Left lung (tissue), 10 donors: ENCODE measurements around the gene RUVBL2. TPM values are rescaled to one million over a fixed set of nuclear protein-coding genes. Genes with fewer than 3 reads are reported as not detected.

ENCODE experiments used
- ATAC-seq: fragments of 200-7000 bp; cut with Tn5 transposase; one replicate; pipeline ENCODE4 v1.9.1; 2020; ENCODE audit warnings: moderate library complexity
- DNase-seq, 4 donors: peaks; one replicate each; pipeline ENCODE4 v3.0.0-alpha.2; 2013 to 2020
- H3K27ac ChIP-seq, 2 donors: fragments of 200-600 bp; sonication (generic) in 1 of 2; one replicate each; pipeline versions ENCODE4 v1.5.0 to v1.8.0; 2020 to 2021
- H3K27me3 ChIP-seq, 2 donors: fragments of 200-600 bp; sonication (generic) in 1 of 2; one replicate each; pipeline versions ENCODE4 v1.5.0 to v1.8.0; 2020 to 2021
- H3K36me3 ChIP-seq, 2 donors: fragments of 200-600 bp; sonication (generic) in 1 of 2; one replicate each; pipeline versions ENCODE4 v1.5.0 to v1.8.0; 2020 to 2021
- H3K4me1 ChIP-seq, 2 donors: fragments of 200-600 bp; one replicate each; pipeline ENCODE4 v1.8.0; 2021
- H3K4me3 ChIP-seq, 2 donors: fragments of 200-600 bp; sonication (generic) in 1 of 2; one replicate each; pipeline versions ENCODE4 v1.5.0 to v1.8.0; 2020 to 2021; ENCODE audit warnings: mild to moderate bottlenecking in 1 of 2
- H3K9me3 ChIP-seq, 2 donors: fragments of 200-600 bp; sonication (generic) in 1 of 2; one replicate each; pipeline versions ENCODE4 v1.5.0 to v1.8.0; 2020 to 2021
- intact Hi-C, 2 donors: fragments of 100-400 bp; cut with DNase I; formaldehyde crosslinking; loops; one replicate each; pipeline versions ENCODE4 v1.11.2 to v1.14.2; 2022
- polyA plus RNA-seq, 6 donors: library from polyadenylated mRNA; unstranded; fragments of 120-200 nt; gene quantifications; one replicate each; pipeline ENCODE4 v1.2.1, GENCODE V29; 2013; ENCODE audit not compliant: insufficient read length in 6 of 6
- total RNA-seq, 2 donors: library from RNA; stranded (reverse); fragmentation: NEBNext Ultra II Directional; extraction: Animal tissue kit (Norgen Biotek cat#: 25700); gene quantifications; one replicate each; pipeline ENCODE4 v1.2.1, GENCODE V29; 2021
- TF ChIP-seq, protein P1 (sequence below), 2 donors: fragments of 200-600 bp; sonication (generic) in 1 of 2; IDR thresholded peaks; one replicate each; pipeline versions ENCODE4 v1.5.0 to v1.8.0; 2021; ENCODE audit warnings: antibody characterized with exemption in 2 of 2
- donor health status: DM: no; HTN: yes; CAD: no.
- donor health status: DM: no; HTN: no; CAD: no.

The RUVBL2 gene
- total and polyA plus RNA-seq, 8 donors: 46.6 to 83.7 (median 73.9) TPM

DNA sequence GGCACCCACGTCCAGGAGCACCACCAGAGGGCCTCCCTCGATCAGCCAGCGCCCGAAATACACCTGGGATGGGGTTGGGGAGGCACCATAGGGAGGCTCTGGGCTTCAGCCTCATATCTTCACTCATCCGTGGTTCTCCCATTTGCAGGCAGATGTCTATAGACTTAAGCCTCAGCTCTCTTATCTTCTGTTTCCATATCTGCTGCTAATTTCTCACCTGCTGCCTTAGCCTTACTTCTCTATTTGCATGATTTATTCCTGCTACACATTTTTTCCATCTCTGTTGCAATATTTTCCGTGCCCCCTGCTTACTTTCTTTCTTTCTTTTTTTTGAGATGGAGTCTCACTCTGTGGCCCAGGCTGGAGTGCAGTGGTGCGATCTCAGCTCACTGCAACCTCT is 6.4 kb upstream of the RUVBL2 start:
- ATAC-seq: no peak
- TF ChIP-seq, protein P1, sequence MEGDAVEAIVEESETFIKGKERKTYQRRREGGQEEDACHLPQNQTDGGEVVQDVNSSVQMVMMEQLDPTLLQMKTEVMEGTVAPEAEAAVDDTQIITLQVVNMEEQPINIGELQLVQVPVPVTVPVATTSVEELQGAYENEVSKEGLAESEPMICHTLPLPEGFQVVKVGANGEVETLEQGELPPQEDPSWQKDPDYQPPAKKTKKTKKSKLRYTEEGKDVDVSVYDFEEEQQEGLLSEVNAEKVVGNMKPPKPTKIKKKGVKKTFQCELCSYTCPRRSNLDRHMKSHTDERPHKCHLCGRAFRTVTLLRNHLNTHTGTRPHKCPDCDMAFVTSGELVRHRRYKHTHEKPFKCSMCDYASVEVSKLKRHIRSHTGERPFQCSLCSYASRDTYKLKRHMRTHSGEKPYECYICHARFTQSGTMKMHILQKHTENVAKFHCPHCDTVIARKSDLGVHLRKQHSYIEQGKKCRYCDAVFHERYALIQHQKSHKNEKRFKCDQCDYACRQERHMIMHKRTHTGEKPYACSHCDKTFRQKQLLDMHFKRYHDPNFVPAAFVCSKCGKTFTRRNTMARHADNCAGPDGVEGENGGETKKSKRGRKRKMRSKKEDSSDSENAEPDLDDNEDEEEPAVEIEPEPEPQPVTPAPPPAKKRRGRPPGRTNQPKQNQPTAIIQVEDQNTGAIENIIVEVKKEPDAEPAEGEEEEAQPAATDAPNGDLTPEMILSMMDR (IDR thresholded peaks at IDR 0.05): no peak
- no peak for DNase-seq
- Histone ChIP-seq H3K36me3 (peaks cover 0 to 83% of the 10 kb centered on the region in 2 donors), H3K4me3 (no peak overlapping the region), H3K9me3 (no peaks in the 10 kb centered on the region), H3K27me3 (no peaks in the 10 kb centered on the region), H3K27ac (no peak overlapping the region), H3K4me1 (peaks cover 9 to 25% of the 10 kb centered on the region in 2 donors)
- intact Hi-C loops: no loop called here

DNA sequence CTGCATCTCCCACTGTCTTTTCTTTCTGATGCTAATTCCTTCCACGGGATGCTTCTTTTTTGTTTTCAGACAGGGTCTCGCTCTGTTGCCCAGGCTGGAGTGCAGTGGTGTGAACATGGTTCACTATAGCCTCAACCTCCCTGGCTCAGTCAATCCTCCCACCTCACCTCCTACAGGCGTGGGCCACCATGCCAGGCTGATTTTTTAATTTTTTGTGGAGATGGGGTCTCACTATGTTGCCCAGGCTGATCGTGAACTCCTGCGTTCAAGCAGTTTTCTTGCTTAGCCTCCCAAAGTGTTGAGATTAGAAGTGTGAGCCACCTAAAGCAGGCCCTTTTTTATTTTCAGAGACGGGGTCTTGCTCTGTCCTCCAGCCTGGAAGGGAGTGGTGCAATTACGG is 5.4 kb upstream of the RUVBL2 start:
- no peaks in the 10 kb centered on the region for H3K9me3 ChIP-seq
- no peak overlapping the region for H3K27ac ChIP-seq
- intact Hi-C loops: no loop called here
- TF ChIP-seq, protein P1 (IDR thresholded peaks at IDR 0.05): no peak
- H3K36me3 ChIP-seq: peaks cover 0 to 74% of the 10 kb centered on the region in 2 donors
- peaks cover 9 to 30% of the 10 kb centered on the region in 2 donors for H3K4me1 ChIP-seq
- DNase-seq (no peak), ATAC-seq (no peak)
- no peaks in the 10 kb centered on the region for H3K27me3 ChIP-seq
- H3K4me3 ChIP-seq: no peak overlapping the region

DNA sequence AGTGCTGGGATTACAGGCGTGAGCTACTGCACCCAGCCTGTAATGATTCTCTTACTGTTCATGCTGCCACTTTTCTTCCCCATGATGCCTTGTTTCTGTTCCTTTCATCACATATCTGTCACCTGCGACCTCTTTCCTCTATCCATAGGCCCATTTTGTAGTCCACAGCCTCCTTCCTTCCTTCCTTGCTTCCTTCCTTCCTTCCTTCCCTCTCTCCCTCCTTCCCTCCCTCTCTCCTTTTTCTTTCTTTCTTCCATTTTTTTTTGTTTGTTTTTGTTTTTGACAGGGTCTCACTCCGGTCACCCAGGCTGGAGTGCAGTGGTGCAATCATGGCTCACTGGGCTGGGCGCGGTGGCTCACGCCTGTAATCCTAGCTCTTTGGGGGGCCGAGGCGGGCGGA is 4.8 kb upstream of the RUVBL2 start:
- Histone ChIP-seq H3K27ac (no peak overlapping the region), H3K36me3 (peaks cover 0 to 68% of the 10 kb centered on the region in 2 donors)
- no peak for DNase-seq

DNA sequence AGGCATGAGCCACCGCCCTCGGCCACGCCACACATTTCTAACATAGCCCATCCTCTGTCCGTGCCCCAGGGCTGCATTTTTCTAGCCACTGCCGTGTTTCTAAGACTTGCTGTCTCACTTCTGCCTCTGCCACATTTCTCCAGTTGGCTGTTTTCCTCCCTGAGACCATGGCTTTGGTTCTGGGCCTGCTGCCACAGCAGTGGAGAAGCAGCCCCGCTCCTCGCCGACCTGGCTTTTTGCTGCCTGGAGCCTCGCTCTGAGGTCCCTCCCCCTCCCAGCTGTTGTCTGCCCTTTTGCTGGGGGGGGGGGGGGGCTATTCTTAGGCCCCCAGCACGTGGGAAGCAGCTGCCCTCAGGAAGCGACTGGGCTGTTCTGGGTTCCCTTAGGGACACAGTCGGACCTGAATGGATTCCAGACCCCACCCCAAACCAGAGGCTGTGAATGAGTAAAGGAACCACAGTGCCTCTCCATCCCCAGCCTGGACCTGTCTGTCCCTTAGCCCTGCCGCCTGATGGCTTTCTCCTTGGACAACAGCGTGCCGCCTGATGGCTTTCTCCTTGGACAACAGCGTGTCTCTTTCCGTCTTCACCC is 3.9 kb upstream of the RUVBL2 start:
- Histone ChIP-seq H3K4me3 (no peak overlapping the region), H3K27ac (no peak overlapping the region), H3K36me3 (peaks cover 0 to 59% of the 10 kb centered on the region in 2 donors), H3K4me1 (peaks cover 16 to 38% of the 10 kb centered on the region in 2 donors), H3K27me3 (no peaks in the 10 kb centered on the region), H3K9me3 (no peaks in the 10 kb centered on the region)
- DNase-seq (no peak), ATAC-seq (no peak)
- intact Hi-C loops: no loop called here
- TF ChIP-seq, protein P1 (IDR thresholded peaks at IDR 0.05): no peak

More for the DNA sequence above, 4.8 kb upstream of the RUVBL2 start:
- ATAC-seq: no peak
- Histone ChIP-seq H3K4me3 (no peak overlapping the region), H3K4me1 (peaks cover 9 to 30% of the 10 kb centered on the region in 2 donors), H3K27me3 (no peaks in the 10 kb centered on the region), H3K9me3 (no peaks in the 10 kb centered on the region)
- TF ChIP-seq, protein P1 (IDR thresholded peaks at IDR 0.05): no peak
- intact Hi-C loops: no loop called here

DNA sequence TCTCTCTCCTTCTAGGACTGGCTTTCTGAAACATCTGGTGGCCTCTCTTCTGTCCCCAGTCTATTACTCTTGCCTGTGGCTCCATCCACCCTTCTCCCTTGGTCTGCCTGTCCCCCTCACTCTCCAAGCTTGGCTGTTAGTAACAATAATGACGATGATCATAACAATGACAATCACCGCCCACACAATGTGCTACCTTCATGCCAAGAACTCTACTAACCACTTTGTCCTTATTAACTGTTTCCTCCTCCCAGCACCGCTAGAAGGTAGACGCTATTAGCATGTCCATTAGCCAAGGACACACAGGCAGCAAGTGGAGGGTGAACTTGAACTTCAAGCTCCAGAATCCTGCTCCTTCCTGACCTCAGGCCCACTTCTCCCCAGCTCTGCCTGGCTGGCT is 3.3 kb upstream of the RUVBL2 start:
- TF ChIP-seq, protein P1 (IDR thresholded peaks at IDR 0.05): no peak
- ATAC-seq (no peak), DNase-seq (no peak)
- no peak overlapping the region for H3K27ac ChIP-seq
- intact Hi-C loops: no loop called here
- no peaks in the 10 kb centered on the region for H3K27me3 ChIP-seq
- peaks cover 0 to 53% of the 10 kb centered on the region in 2 donors for H3K36me3 ChIP-seq
- H3K4me3 ChIP-seq: no peak overlapping the region
- no peaks in the 10 kb centered on the region for H3K9me3 ChIP-seq
- peaks cover 18 to 43% of the 10 kb centered on the region in 2 donors for H3K4me1 ChIP-seq
